GM13976 (cell line): ENCODE measurements around the gene RBM20.

Experiments
- DNase-seq: peaks from one replicate; pipeline ENCODE4 v3.0.0; 2012; ENCODE audit warnings: low spot score
- CTCF ChIP-seq: IDR thresholded peaks from 2 replicates; pipeline ENCODE4 v1.5.1; 2012; ENCODE audit warnings: borderline replicate concordance, mild to moderate bottlenecking; ENCODE audit not compliant: insufficient read depth; ENCODE audit errors: extremely low read depth, missing control alignments, control extremely low read depth
- in situ Hi-C: fragments of 300-500 bp; cut with MboI; formaldehyde crosslinking; loops from one replicate; pipeline ENCODE4 v1.12.0; 2022; ENCODE audit warnings: low sequenced_read_pairs, mixed read lengths, inconsistent platforms; ENCODE audit not compliant: unreplicated experiment

Gene RBM20

GRCh38 chr10:110829721-110830410 lies 185.7 kb downstream of the RBM20 start:
- in situ Hi-C loops = no loop called here
- no peak for DNase-seq
- TF ChIP-seq CTCF = no peak

- no peak for DNase-seq
- TF ChIP-seq CTCF = no peak
- in situ Hi-C loops = no loop called here
These were observed 189.3 kb downstream of the RBM20 start for GRCh38 chr10:110833234-110833940.

- DNase-seq = no peak
- in situ Hi-C loops = no loop called here
- TF ChIP-seq CTCF = no peak
These were observed 189.9 kb downstream of the RBM20 start for GRCh38 chr10:110833941-110834628.

- DNase-seq = no peak
- TF ChIP-seq CTCF = no peak
- in situ Hi-C loops = no loop called here
These were observed 190.6 kb downstream of the RBM20 start for GRCh38 chr10:110834629-110835301.

GRCh38 chr10:110835841-110836240 lies 191.7 kb downstream of the RBM20 start:
- TF ChIP-seq CTCF = no peak

GRCh38 chr10:110836706-110837105 lies 192.6 kb downstream of the RBM20 start:
- in situ Hi-C loops = no loop called here
- DNase-seq = no peak
- TF ChIP-seq CTCF = no peak

More at GRCh38 chr10:110835841-110836240, 191.7 kb downstream of the RBM20 start:
- in situ Hi-C loops = no loop called here
- DNase-seq = no peak
